AG04450 (cell line): ENCODE results near the gene PARD3. TPM values are rescaled to one million over a fixed set of nuclear protein-coding genes. Genes with fewer than 3 reads are reported as not detected.
"Not testable (repeated sequence)": the region's sequence is repeated elsewhere in the genome, so short reads cannot be mapped to it uniquely, and the experiment has no call there.

Experiments used
- CTCF ChIA-PET: fragments of 300-600, 350-600 bp; formaldehyde crosslinking; extraction: SDS; loops from one replicate; lab custom pipeline; 2022; ENCODE audit warnings: antibody characterized with exemption, inconsistent platforms; lab: Charles Lee
- POLR2A ChIA-PET: fragments of 350-600 bp; formaldehyde crosslinking; extraction: SDS; loops from one replicate; lab custom pipeline; 2021; ENCODE audit warnings: antibody characterized with exemption, inconsistent platforms; lab: Yijun Ruan, JAX
- DNase-seq: peaks from one replicate; pipeline ENCODE4 v3.0.0-alpha.2; 2011; ENCODE audit warnings: low read depth, low spot score
- H3K27ac ChIP-seq: one replicate; pipeline ENCODE4 v1.5.1; 2012; ENCODE audit warnings: low read depth, low read length, control low read depth
- H3K27me3 ChIP-seq: one replicate; pipeline ENCODE4 v1.6.0; 2012; ENCODE audit warnings: low read length; ENCODE audit not compliant: control insufficient read depth, insufficient read depth
- H3K4me3 ChIP-seq: 2 replicates; pipeline ENCODE4 v1.5.1; 2011; ENCODE audit warnings: mild to moderate bottlenecking, low read depth, low read length, control low read depth
- H3K9me3 ChIP-seq: 2 replicates; pipeline ENCODE4 v1.5.1; 2012; ENCODE audit warnings: low read length; ENCODE audit not compliant: control insufficient read depth, insufficient read depth
- CTCF ChIP-seq: IDR thresholded peaks from 2 replicates; pipeline ENCODE4 v1.5.1; 2011; ENCODE audit warnings: low read depth, low read length, control low read depth, inconsistent platforms
- polyA plus RNA-seq: library from polyadenylated mRNA; depleted of rRNA; stranded (reverse); fragments of >200 nt; gene quantifications from 2 replicates; pipeline ENCODE4 v1.2.3, GENCODE V29; 2011

The PARD3 gene
- polyA plus RNA-seq, 1 experiment, result 43.1 TPM

- POLR2A ChIA-PET, result interaction anchor here (0.6 kb wide), 1 partner anchor 23 kb away, joined by 4 read pairs; no protein-coding TSS in a partner anchor
Measured at GRCh38 chr10:34753014-34753757, 61.9 kb downstream of the PARD3 start.

GRCh38 chr10:34751272-34751671 is 63.8 kb downstream of the PARD3 start:
- H3K27me3 ChIP-seq, result no peaks in the 10 kb centered on the region
- no peak for DNase-seq
- ChIA-PET POLR2A (no interaction called here), CTCF (interaction anchor here (1.4 to 1.6 kb wide), 2 partner anchors 28 to 86 kb away, joined by 4 to 5 read pairs; no protein-coding TSS in a partner anchor)
- no peaks in the 10 kb centered on the region for H3K9me3 ChIP-seq
- H3K27ac ChIP-seq, result no peak overlapping the region
- TF ChIP-seq CTCF, result no peak
- H3K4me3 ChIP-seq, result no peak overlapping the region

More at GRCh38 chr10:34753014-34753757, 61.9 kb downstream of the PARD3 start:
- no peak overlapping the region for H3K27ac ChIP-seq
- H3K9me3 ChIP-seq, result no peaks in the 10 kb centered on the region
- no peak overlapping the region for H3K4me3 ChIP-seq
- CTCF ChIA-PET, result interaction anchor here (1.4 kb wide), 1 partner anchor 20 kb away, joined by 3 read pairs; no protein-coding TSS in a partner anchor
- TF ChIP-seq CTCF, result no peak
- no peaks in the 10 kb centered on the region for H3K27me3 ChIP-seq
- DNase-seq, result no peak

GRCh38 chr10:34750795-34751194 is 64.3 kb downstream of the PARD3 start:
- CTCF ChIA-PET, result interaction anchor here (1.6 kb wide), 1 partner anchor 85 kb away, joined by 4 read pairs; no protein-coding TSS in a partner anchor
- H3K9me3 ChIP-seq, DNase-seq, H3K4me3 ChIP-seq, H3K27ac ChIP-seq, POLR2A ChIA-PET, H3K27me3 ChIP-seq: not testable (repeated sequence)

GRCh38 chr10:34748767-34749166 is 66.3 kb downstream of the PARD3 start:
- TF ChIP-seq CTCF, result no peak
- no peak overlapping the region for H3K27ac ChIP-seq
- no peaks in the 10 kb centered on the region for H3K27me3 ChIP-seq
- ChIA-PET POLR2A (no interaction called here), CTCF (no interaction called here)
- no peak for DNase-seq
- H3K4me3 ChIP-seq, result no peak overlapping the region
- no peaks in the 10 kb centered on the region for H3K9me3 ChIP-seq

GRCh38 chr10:34748357-34748756 is 66.7 kb downstream of the PARD3 start:
- Histone ChIP-seq H3K4me3 (no peak overlapping the region), H3K27ac (no peak overlapping the region), H3K9me3 (no peaks in the 10 kb centered on the region), H3K27me3 (no peaks in the 10 kb centered on the region)
- ChIA-PET CTCF (no interaction called here), POLR2A (no interaction called here)
- no peak for TF ChIP-seq CTCF
- no peak for DNase-seq
